Nephron progenitor cell (in vitro differentiated cells): ENCODE measurements around the gene EMC1.

Source experiments
- DNase-seq: peaks from one replicate; pipeline ENCODE4 v3.0.0; 2021
- H3K27ac Mint-ChIP-seq: 2 replicates; pipeline ENCODE4 v1.8.0; 2021; ENCODE audit warnings: mild to moderate bottlenecking, moderate library complexity, mixed read lengths
- H3K27me3 Mint-ChIP-seq: 2 replicates; pipeline ENCODE4 v1.8.0; 2021; ENCODE audit warnings: mild to moderate bottlenecking, low read depth, mixed read lengths; ENCODE audit not compliant: poor library complexity
- H3K36me3 Mint-ChIP-seq: 2 replicates; pipeline ENCODE4 v1.8.0; 2021; ENCODE audit warnings: low read depth, mixed read lengths
- H3K4me1 Mint-ChIP-seq: 2 replicates; pipeline ENCODE4 v1.8.0; 2021; ENCODE audit warnings: mixed read lengths
- H3K4me3 Mint-ChIP-seq: 2 replicates; pipeline ENCODE4 v1.8.0; 2021; ENCODE audit warnings: mild to moderate bottlenecking, moderate library complexity, mixed read lengths
- H3K9me3 Mint-ChIP-seq: 2 replicates; pipeline ENCODE4 v1.8.0; 2021; ENCODE audit warnings: mild to moderate bottlenecking, moderate library complexity, mixed read lengths
- TF ChIP-seq, protein P1 (sequence below): fragments of 200-600 bp; sonication (generic); IDR thresholded peaks from 2 replicates; pipeline ENCODE4 v1.5.0; 2021; ENCODE audit warnings: antibody characterized with exemption

EMC1 gene

DNA sequence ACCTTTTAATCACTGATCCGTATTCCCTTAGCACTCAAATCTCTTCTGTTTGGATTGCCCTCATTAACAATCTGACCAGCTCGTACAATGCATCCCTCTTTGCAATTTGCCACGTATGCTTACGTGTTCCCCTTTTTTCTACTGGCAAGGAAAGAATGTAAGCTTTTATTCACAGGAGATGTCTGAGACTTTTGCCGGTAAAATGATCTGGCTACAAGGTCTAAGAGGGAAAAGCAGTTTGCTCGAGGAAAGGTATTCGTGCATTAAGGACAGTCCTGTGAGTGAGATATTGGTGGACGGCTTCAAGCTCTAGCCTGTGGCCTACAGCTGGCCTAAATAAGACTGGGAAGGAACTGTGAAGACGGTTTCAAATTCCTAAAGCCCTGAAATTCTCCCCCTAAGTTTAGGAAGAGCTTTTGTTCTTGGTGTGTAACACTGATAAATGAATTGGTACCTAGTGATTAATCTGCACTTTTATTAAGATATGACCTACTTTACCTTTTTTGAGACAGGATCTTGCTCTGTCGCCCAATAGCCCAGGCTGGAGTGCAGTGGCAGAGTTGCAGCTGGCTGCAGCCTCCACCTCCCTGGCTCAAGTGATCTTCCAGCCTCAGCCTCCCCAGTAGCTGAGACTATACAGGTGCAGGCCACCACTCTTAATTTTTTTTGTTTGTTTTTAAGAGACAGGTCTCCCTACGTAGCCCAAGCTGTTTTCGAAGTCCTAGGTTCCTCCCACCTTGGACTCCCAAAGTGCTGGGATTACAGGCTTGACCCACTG is 40.4 kb downstream of the EMC1 start:
- peaks cover 52% of the 10 kb centered on the region for H3K4me1 Mint-ChIP-seq
- TF ChIP-seq, protein P1, sequence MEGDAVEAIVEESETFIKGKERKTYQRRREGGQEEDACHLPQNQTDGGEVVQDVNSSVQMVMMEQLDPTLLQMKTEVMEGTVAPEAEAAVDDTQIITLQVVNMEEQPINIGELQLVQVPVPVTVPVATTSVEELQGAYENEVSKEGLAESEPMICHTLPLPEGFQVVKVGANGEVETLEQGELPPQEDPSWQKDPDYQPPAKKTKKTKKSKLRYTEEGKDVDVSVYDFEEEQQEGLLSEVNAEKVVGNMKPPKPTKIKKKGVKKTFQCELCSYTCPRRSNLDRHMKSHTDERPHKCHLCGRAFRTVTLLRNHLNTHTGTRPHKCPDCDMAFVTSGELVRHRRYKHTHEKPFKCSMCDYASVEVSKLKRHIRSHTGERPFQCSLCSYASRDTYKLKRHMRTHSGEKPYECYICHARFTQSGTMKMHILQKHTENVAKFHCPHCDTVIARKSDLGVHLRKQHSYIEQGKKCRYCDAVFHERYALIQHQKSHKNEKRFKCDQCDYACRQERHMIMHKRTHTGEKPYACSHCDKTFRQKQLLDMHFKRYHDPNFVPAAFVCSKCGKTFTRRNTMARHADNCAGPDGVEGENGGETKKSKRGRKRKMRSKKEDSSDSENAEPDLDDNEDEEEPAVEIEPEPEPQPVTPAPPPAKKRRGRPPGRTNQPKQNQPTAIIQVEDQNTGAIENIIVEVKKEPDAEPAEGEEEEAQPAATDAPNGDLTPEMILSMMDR: no peak
- H3K36me3 Mint-ChIP-seq: peaks cover 18% of the 10 kb centered on the region
- no peak for DNase-seq
- no peaks in the 10 kb centered on the region for H3K27me3 Mint-ChIP-seq
- peak overlapping the region; percentile 89 for H3K4me3 Mint-ChIP-seq
- peak overlapping the region; percentile 96 for H3K27ac Mint-ChIP-seq
- no peaks in the 10 kb centered on the region for H3K9me3 Mint-ChIP-seq

DNA sequence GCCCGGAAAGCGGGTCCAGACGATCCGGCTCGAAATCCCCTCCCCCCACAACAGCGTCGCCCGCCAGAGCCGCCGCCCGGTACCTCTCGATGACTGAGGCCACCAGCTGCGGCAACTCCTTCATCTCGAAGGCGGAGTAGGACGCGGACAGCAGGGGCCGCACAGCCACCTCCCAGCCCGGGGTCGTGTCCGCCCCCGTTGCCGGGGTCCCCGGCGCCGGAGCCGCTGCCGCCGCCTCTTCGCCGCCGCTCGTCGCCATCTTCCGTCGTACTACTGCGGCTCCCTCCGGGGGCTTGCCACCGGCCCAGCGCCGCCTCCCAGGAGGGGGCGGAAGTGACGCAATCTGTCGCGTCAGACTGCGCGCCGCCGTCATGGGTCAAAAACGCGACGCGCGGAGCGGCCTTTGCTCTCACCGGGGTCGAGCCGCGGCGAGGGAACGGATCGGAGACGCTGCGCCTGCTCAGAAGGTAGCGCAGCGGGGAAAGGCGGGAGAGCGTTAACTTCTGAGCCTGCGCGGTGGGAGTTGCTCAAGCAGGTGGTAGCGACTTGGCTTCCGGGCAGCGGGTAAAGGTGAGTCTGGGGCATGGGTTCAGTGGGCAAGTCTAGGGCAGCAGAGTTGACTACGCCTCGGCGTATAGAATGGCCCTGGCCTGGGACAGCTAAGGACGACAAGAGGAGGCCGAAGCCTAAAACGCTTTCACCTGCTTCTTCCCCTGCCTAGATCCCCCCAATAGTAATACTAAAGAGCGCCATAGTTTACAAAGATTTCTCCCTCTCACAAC is 41.1 kb downstream of the EMC1 start, which contains the start of gene UBR4:
Gene UBR4, minus strand, starts transcription at position 277 of the 782 bp plus-strand sequence. Its CDS starts 18 bp downstream, at position 259.
- H3K4me3 Mint-ChIP-seq: peak within 1 kb of the TSS; percentile 89
- H3K27ac Mint-ChIP-seq: peak within 1 kb of the TSS; percentile 96
- TF ChIP-seq, protein P1: no peak
- no peaks in the 10 kb centered on the region for H3K27me3 Mint-ChIP-seq
- peak; percentile 97 for DNase-seq
- H3K36me3 Mint-ChIP-seq: peaks cover 14% of the 10 kb centered on the region
- H3K4me1 Mint-ChIP-seq: peaks cover 56% of the 10 kb centered on the region
- no peaks in the 10 kb centered on the region for H3K9me3 Mint-ChIP-seq

DNA sequence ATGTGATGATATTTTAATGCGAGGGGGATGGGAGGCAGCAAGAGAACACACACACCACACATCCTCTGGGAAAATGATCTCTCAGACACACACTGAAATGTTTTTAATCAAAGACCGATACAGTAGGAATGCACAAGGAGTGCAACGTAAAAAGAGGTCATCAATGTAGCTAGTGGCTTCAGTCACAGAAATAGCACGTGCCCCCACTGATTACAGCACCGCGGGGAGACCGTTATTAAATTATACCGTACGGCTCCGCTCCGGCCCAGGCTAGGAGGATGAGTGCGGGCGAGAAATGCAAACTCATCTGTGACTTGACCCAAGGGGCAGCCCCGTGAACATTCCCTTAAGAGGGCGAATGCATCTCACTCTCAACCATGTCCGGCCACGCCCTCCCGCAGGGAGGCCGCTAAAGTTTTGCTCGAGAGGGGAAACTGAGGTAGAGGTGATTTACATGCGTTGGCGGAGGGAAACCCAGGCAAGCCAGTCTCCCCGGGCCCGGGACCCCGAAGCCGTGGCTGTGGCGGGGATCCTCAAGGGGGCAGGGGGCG is 41.8 kb downstream of the EMC1 start:
- H3K9me3 Mint-ChIP-seq: no peaks in the 10 kb centered on the region
- peak; percentile 48 for DNase-seq
- peak overlapping the region; percentile 89 for H3K4me3 Mint-ChIP-seq
- peaks cover 11% of the 10 kb centered on the region for H3K36me3 Mint-ChIP-seq
- H3K27me3 Mint-ChIP-seq: no peaks in the 10 kb centered on the region
- H3K27ac Mint-ChIP-seq: peak overlapping the region; percentile 96
- peaks cover 56% of the 10 kb centered on the region for H3K4me1 Mint-ChIP-seq
- TF ChIP-seq, protein P1: no peak

GRCh38 chr1:19208710-19209438 is 42.5 kb downstream of the EMC1 start:
- Mint-ChIP-seq H3K9me3 (no peaks in the 10 kb centered on the region), H3K27me3 (no peaks in the 10 kb centered on the region), H3K27ac (peak overlapping the region; percentile 96), H3K4me1 (peaks cover 56% of the 10 kb centered on the region), H3K36me3 (peaks cover 4% of the 10 kb centered on the region), H3K4me3 (peak overlapping the region; percentile 89)
- no peak for DNase-seq
- TF ChIP-seq, protein P1: no peak

- Mint-ChIP-seq H3K27me3 (no peaks in the 10 kb centered on the region), H3K4me3 (peak overlapping the region; percentile 43), H3K9me3 (no peaks in the 10 kb centered on the region), H3K36me3 (no peaks in the 10 kb centered on the region), H3K27ac (peak overlapping the region; percentile 65), H3K4me1 (peaks cover 45% of the 10 kb centered on the region)
- TF ChIP-seq, protein P1: no peak
- DNase-seq: no peak
These were observed 44.4 kb downstream of the EMC1 start for GRCh38 chr1:19206947-19207346.
